GM23338 (cell line): ENCODE results near the gene TRIOBP. TPM values are rescaled to one million over a fixed set of nuclear protein-coding genes. Genes with fewer than 3 reads are reported as not detected.

ENCODE experiments used
- ATAC-seq: fragments of 200-7000 bp; cut with Tn5 transposase; 3 replicates; pipeline ENCODE4 v1.9.1; 2020
- DNase-seq: peaks from one replicate; pipeline ENCODE4 v3.0.0-alpha.2; 2015; ENCODE audit warnings: low spot score
- H2AFZ ChIP-seq: fragments of 200-600 bp; sonication (generic); 2 replicates; pipeline ENCODE4 v1.8.0; 2016; ENCODE audit warnings: antibody characterized with exemption, mild to moderate bottlenecking, moderate library complexity
- H3F3A ChIP-seq: fragments of 200-600 bp; sonication (generic); replicated peaks from 2 replicates; pipeline ENCODE4 v1.8.0; 2017; ENCODE audit warnings: antibody characterized with exemption, mixed run types, low read depth
- H3K27ac ChIP-seq: fragments of 200-600 bp; sonication (generic); 2 replicates; pipeline ENCODE4 v1.6.1; 2016; ENCODE audit warnings: low read depth
- H3K27me3 ChIP-seq: fragments of 200-600 bp; sonication (generic); 2 replicates; pipeline ENCODE4 v1.8.0; 2016; ENCODE audit warnings: mild to moderate bottlenecking, mixed run types, moderate library complexity; ENCODE audit not compliant: insufficient read depth
- H3K36me3 ChIP-seq: fragments of 200-600 bp; sonication (generic); 2 replicates; pipeline ENCODE4 v1.8.0; 2016; ENCODE audit warnings: mild to moderate bottlenecking; ENCODE audit not compliant: insufficient read depth
- H3K4me1 ChIP-seq: fragments of 200-600 bp; sonication (generic); 2 replicates; pipeline ENCODE4 v1.8.0; 2016; ENCODE audit warnings: mild to moderate bottlenecking, moderate library complexity; ENCODE audit not compliant: insufficient read depth
- H3K4me2 ChIP-seq: fragments of 200-600 bp; sonication (generic); 2 replicates; pipeline ENCODE4 v1.7.1; 2017; ENCODE audit warnings: mixed run types
- H3K4me3 ChIP-seq: fragments of 200-600 bp; sonication (generic); 2 replicates; pipeline ENCODE4 v1.6.1; 2016; ENCODE audit warnings: mixed run types
- H3K79me2 ChIP-seq: fragments of 200-600 bp; sonication (generic); replicated peaks from 2 replicates; pipeline ENCODE4 v1.8.0; 2017; ENCODE audit warnings: mild to moderate bottlenecking; ENCODE audit not compliant: insufficient read depth
- H3K9me2 ChIP-seq: fragments of 200-600 bp; sonication (generic); 2 replicates; pipeline ENCODE4 v1.8.0; 2017; ENCODE audit not compliant: insufficient read depth
- H4K20me1 ChIP-seq: fragments of 200-600 bp; sonication (generic); replicated peaks from 2 replicates; pipeline ENCODE4 v1.8.0; 2017; ENCODE audit warnings: mild to moderate bottlenecking; ENCODE audit not compliant: insufficient read depth
- H3K27ac Mint-ChIP-seq: 2 replicates; pipeline ENCODE4 v1.8.0; 2020; ENCODE audit warnings: inconsistent platforms, mild to moderate bottlenecking, moderate library complexity, mixed read lengths
- H3K27me3 Mint-ChIP-seq: 3 replicates; pipeline ENCODE4 v1.8.0; 2022; ENCODE audit warnings: low read depth, mild to moderate bottlenecking, moderate library complexity, mixed read lengths, inconsistent platforms; ENCODE audit not compliant: insufficient read depth, poor library complexity
- H3K36me3 Mint-ChIP-seq: 3 replicates; pipeline ENCODE4 v1.8.0; 2021; ENCODE audit warnings: low read depth, mild to moderate bottlenecking, inconsistent platforms, moderate library complexity, mixed read lengths
- H3K4me1 Mint-ChIP-seq: 3 replicates; pipeline ENCODE4 v1.8.0; 2020; ENCODE audit warnings: mild to moderate bottlenecking, inconsistent platforms, mixed read lengths
- H3K4me3 Mint-ChIP-seq: 3 replicates; pipeline ENCODE4 v1.8.0; 2021; ENCODE audit warnings: moderate library complexity, mild to moderate bottlenecking, inconsistent platforms, mixed read lengths
- H3K9me3 Mint-ChIP-seq: 3 replicates; pipeline ENCODE4 v1.8.0; 2020; ENCODE audit warnings: moderate library complexity, mild to moderate bottlenecking, inconsistent platforms, mixed read lengths
- CREB1 ChIP-seq: fragments of 250-450 bp; sonication (Bioruptor Pico); IDR thresholded peaks from 2 replicates; pipeline ENCODE4 v1.5.0; 2020; ENCODE audit warnings: low read depth, mild to moderate bottlenecking, moderate library complexity
- CTCF ChIP-seq, 2 experiments: fragments of 200-600 bp in 1 of 2; sonication (generic) in 1 of 2; conservative IDR thresholded peaks; 2 replicates each; pipeline versions ENCODE4 v1.5.1 to v1.6.1; 2016 to 2017; ENCODE audit warnings: antibody characterized with exemption in 2 of 2, low read depth in 2 of 2, mild to moderate bottlenecking in 2 of 2, moderate library complexity in 1 of 2
- EZH2 ChIP-seq: fragments of 200-600 bp; sonication (generic); IDR thresholded peaks from one replicate; pipeline ENCODE4 v1.8.0; 2017; ENCODE audit warnings: antibody characterized with exemption, mild to moderate bottlenecking, low read depth; ENCODE audit not compliant: unreplicated experiment
- EZH2phosphoT487 ChIP-seq: fragments of 200-600 bp; sonication (generic); IDR thresholded peaks from one replicate; pipeline ENCODE4 v1.8.1; 2018; ENCODE audit warnings: antibody characterized with exemption; ENCODE audit not compliant: unreplicated experiment
- JUNB ChIP-seq: IDR thresholded peaks from one replicate; pipeline ENCODE4 v1.6.1; 2016; ENCODE audit warnings: antibody characterized with exemption; ENCODE audit not compliant: unreplicated experiment
- NANOG ChIP-seq: IDR thresholded peaks from 2 replicates; pipeline ENCODE4 v1.6.1; 2016; ENCODE audit warnings: antibody characterized with exemption, borderline replicate concordance
- POLR2AphosphoS5 ChIP-seq: IDR thresholded peaks from 2 replicates; pipeline ENCODE4 v1.6.1; 2016; ENCODE audit warnings: antibody characterized with exemption, low read depth
- STAT1 ChIP-seq: IDR thresholded peaks from one replicate; pipeline ENCODE4 v1.6.1; 2016; ENCODE audit warnings: antibody characterized with exemption; ENCODE audit not compliant: unreplicated experiment
- ZNF114 ChIP-seq: fragments of 250-450 bp; sonication (Bioruptor Pico); IDR thresholded peaks from 2 replicates; pipeline ENCODE4 v1.5.0; 2020; ENCODE audit warnings: mild to moderate bottlenecking, moderate library complexity
- ZNF331 ChIP-seq: fragments of 250-450 bp; sonication (Bioruptor Pico); IDR thresholded peaks from 2 replicates; pipeline ENCODE4 v1.5.0; 2020; ENCODE audit warnings: low read depth, mild to moderate bottlenecking, moderate library complexity
- polyA plus RNA-seq: library from polyadenylated mRNA; unstranded; fragments of >200 nt; fragmentation: Nextera tagmentation; extraction: Ambion mirVana; gene quantifications from 2 replicates; pipeline ENCODE4 v1.2.1, GENCODE V29; 2016
- total RNA-seq: library from RNA; depleted of rRNA; stranded (reverse); fragments of >200 nt; shearing (Covaris generic); gene quantifications from 2 replicates; pipeline ENCODE4 v1.2.3, GENCODE V29; 2014
- TF ChIP-seq, protein P1 (sequence below): IDR thresholded peaks from 2 replicates; pipeline ENCODE4 v1.6.1; 2016; ENCODE audit warnings: antibody characterized with exemption
- TF ChIP-seq, protein P2 (sequence below): fragments of 250-450 bp; sonication (Bioruptor Pico); IDR thresholded peaks from 2 replicates; pipeline ENCODE4 v1.5.0; 2020; ENCODE audit warnings: mild to moderate bottlenecking, moderate library complexity
- TF ChIP-seq, protein P3 (sequence below): IDR thresholded peaks from one replicate; pipeline ENCODE4 v1.6.1; 2018; ENCODE audit warnings: antibody characterized with exemption; ENCODE audit not compliant: unreplicated experiment

Gene TRIOBP
- total and polyA plus RNA-seq, 2 experiments from 2014 or later = 21.4 to 48.4 TPM

GRCh38 chr22:37815593-37815992, 118.7 kb downstream of the TRIOBP start:
- no peak overlapping the region for H3K4me3 ChIP-seq
- H3K4me1 ChIP-seq = peaks cover 7% of the 10 kb centered on the region; the same call in 1 of the 2 replicates
- H3K9me2 ChIP-seq = no peaks in the 10 kb centered on the region
- peaks cover 15% of the 10 kb centered on the region; the same call in 1 of the 2 replicates for H3F3A ChIP-seq
- H2AFZ ChIP-seq = no peak overlapping the region
- peaks cover 5% of the 10 kb centered on the region for H4K20me1 ChIP-seq
- DNase-seq = no peak
- Mint-ChIP-seq H3K4me1 (peaks cover 15% of the 10 kb centered on the region), H3K4me3 (no peak overlapping the region), H3K36me3 (peaks cover 20% of the 10 kb centered on the region), H3K9me3 (no peaks in the 10 kb centered on the region), H3K27me3 (peaks cover 21% of the 10 kb centered on the region), H3K27ac (no peak overlapping the region)
- no peak overlapping the region for H3K4me2 ChIP-seq
- no peak for ATAC-seq
- TF ChIP-seq JUNB (no peak), EZH2 (no peak), CTCF (conservative IDR thresholded peaks at IDR 0.05; ENCODE audit: low read depth in 2 of 2) (no peak), POLR2AphosphoS5 (no peak), NANOG (no peak), EZH2phosphoT487 (no peak), ZNF114 (no peak), STAT1 (no peak), ZNF331 (no peak), CREB1 (CRISPR knock-in tag) (no peak)
- TF ChIP-seq, protein P1, sequence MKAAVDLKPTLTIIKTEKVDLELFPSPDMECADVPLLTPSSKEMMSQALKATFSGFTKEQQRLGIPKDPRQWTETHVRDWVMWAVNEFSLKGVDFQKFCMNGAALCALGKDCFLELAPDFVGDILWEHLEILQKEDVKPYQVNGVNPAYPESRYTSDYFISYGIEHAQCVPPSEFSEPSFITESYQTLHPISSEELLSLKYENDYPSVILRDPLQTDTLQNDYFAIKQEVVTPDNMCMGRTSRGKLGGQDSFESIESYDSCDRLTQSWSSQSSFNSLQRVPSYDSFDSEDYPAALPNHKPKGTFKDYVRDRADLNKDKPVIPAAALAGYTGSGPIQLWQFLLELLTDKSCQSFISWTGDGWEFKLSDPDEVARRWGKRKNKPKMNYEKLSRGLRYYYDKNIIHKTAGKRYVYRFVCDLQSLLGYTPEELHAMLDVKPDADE = no peak
- TF ChIP-seq, protein P2, sequence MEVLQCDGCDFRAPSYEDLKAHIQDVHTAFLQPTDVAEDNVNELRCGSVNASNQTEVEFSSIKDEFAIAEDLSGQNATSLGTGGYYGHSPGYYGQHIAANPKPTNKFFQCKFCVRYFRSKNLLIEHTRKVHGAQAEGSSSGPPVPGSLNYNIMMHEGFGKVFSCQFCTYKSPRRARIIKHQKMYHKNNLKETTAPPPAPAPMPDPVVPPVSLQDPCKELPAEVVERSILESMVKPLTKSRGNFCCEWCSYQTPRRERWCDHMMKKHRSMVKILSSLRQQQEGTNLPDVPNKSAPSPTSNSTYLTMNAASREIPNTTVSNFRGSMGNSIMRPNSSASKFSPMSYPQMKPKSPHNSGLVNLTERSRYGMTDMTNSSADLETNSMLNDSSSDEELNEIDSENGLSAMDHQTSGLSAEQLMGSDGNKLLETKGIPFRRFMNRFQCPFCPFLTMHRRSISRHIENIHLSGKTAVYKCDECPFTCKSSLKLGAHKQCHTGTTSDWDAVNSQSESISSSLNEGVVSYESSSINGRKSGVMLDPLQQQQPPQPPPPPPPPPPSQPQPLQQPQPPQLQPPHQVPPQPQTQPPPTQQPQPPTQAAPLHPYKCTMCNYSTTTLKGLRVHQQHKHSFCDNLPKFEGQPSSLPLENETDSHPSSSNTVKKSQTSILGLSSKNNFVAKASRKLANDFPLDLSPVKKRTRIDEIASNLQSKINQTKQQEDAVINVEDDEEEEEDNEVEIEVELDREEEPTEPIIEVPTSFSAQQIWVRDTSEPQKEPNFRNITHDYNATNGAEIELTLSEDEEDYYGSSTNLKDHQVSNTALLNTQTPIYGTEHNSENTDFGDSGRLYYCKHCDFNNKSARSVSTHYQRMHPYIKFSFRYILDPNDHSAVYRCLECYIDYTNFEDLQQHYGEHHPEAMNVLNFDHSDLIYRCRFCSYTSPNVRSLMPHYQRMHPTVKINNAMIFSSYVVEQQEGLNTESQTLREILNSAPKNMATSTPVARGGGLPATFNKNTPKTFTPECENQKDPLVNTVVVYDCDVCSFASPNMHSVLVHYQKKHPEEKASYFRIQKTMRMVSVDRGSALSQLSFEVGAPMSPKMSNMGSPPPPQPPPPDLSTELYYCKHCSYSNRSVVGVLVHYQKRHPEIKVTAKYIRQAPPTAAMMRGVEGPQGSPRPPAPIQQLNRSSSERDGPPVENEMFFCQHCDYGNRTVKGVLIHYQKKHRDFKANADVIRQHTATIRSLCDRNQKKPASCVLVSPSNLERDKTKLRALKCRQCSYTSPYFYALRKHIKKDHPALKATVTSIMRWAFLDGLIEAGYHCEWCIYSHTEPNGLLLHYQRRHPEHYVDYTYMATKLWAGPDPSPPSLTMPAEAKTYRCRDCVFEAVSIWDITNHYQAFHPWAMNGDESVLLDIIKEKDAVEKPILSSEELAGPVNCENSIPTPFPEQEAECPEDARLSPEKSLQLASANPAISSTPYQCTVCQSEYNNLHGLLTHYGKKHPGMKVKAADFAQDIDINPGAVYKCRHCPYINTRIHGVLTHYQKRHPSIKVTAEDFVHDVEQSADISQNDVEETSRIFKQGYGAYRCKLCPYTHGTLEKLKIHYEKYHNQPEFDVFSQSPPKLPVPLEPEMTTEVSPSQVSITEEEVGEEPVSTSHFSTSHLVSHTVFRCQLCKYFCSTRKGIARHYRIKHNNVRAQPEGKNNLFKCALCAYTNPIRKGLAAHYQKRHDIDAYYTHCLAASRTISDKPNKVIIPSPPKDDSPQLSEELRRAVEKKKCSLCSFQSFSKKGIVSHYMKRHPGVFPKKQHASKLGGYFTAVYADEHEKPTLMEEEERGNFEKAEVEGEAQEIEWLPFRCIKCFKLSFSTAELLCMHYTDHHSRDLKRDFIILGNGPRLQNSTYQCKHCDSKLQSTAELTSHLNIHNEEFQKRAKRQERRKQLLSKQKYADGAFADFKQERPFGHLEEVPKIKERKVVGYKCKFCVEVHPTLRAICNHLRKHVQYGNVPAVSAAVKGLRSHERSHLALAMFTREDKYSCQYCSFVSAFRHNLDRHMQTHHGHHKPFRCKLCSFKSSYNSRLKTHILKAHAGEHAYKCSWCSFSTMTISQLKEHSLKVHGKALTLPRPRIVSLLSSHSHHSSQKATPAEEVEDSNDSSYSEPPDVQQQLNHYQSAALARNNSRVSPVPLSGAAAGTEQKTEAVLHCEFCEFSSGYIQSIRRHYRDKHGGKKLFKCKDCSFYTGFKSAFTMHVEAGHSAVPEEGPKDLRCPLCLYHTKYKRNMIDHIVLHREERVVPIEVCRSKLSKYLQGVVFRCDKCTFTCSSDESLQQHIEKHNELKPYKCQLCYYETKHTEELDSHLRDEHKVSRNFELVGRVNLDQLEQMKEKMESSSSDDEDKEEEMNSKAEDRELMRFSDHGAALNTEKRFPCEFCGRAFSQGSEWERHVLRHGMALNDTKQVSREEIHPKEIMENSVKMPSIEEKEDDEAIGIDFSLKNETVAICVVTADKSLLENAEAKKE = no peak
- TF ChIP-seq, protein P3, sequence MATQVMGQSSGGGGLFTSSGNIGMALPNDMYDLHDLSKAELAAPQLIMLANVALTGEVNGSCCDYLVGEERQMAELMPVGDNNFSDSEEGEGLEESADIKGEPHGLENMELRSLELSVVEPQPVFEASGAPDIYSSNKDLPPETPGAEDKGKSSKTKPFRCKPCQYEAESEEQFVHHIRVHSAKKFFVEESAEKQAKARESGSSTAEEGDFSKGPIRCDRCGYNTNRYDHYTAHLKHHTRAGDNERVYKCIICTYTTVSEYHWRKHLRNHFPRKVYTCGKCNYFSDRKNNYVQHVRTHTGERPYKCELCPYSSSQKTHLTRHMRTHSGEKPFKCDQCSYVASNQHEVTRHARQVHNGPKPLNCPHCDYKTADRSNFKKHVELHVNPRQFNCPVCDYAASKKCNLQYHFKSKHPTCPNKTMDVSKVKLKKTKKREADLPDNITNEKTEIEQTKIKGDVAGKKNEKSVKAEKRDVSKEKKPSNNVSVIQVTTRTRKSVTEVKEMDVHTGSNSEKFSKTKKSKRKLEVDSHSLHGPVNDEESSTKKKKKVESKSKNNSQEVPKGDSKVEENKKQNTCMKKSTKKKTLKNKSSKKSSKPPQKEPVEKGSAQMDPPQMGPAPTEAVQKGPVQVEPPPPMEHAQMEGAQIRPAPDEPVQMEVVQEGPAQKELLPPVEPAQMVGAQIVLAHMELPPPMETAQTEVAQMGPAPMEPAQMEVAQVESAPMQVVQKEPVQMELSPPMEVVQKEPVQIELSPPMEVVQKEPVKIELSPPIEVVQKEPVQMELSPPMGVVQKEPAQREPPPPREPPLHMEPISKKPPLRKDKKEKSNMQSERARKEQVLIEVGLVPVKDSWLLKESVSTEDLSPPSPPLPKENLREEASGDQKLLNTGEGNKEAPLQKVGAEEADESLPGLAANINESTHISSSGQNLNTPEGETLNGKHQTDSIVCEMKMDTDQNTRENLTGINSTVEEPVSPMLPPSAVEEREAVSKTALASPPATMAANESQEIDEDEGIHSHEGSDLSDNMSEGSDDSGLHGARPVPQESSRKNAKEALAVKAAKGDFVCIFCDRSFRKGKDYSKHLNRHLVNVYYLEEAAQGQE = no peak
- peaks cover 4% of the 10 kb centered on the region; the same call in 1 of the 2 replicates for H3K36me3 ChIP-seq
- H3K27ac ChIP-seq = no peak overlapping the region
- H3K79me2 ChIP-seq = no peaks in the 10 kb centered on the region
- peaks cover 21% of the 10 kb centered on the region for H3K27me3 ChIP-seq
